Naive thymus-derived CD4-positive, alpha-beta T cell (primary cell): ENCODE measurements around the gene SERPINA4. TPM values are rescaled to one million over a fixed set of nuclear protein-coding genes. Genes with fewer than 3 reads are reported as not detected.

Experiments used
- ATAC-seq: fragments of 150-1000 bp; cut with Tn5 transposase; 2 replicates; pipeline ENCODE4 v1.10.0; 2021; ENCODE audit warnings: mild to moderate bottlenecking, moderate library complexity
- CTCF ChIA-PET: fragments of 350-600 bp; sonication (Branson Sonifier 250); formaldehyde crosslinking; loops from one replicate; lab custom pipeline; 2021; ENCODE audit warnings: antibody characterized with exemption; lab: Charles Lee
- POLR2A ChIA-PET: fragments of 350-600 bp; sonication (Branson Sonifier 250); formaldehyde crosslinking; loops from one replicate; lab custom pipeline; 2021; ENCODE audit warnings: antibody characterized with exemption, inconsistent platforms; lab: Charles Lee
- DNase-seq, 9 donors: peaks; one replicate each; pipeline versions ENCODE4 v3.0.0 to v3.0.0-alpha.2; 2020 to 2022; ENCODE audit warnings: mixed read lengths in 1 of 9
- H3K27ac ChIP-seq: one replicate; pipeline ENCODE4 v1.7.0; 2013; ENCODE audit warnings: mild to moderate bottlenecking, low read depth, low read length, moderate library complexity
- H3K27me3 ChIP-seq, 2 donors: one replicate each; pipeline ENCODE4 v1.7.0; 2013; ENCODE audit warnings: low read length in 2 of 2, mild to moderate bottlenecking in 2 of 2, moderate library complexity in 2 of 2; ENCODE audit not compliant: control insufficient read depth in 2 of 2, insufficient read depth in 2 of 2
- H3K36me3 ChIP-seq, 3 experiments: 1 replicate in 2 of 3; 2 replicates in 1 of 3; pipeline ENCODE4 v1.7.0; 2013; ENCODE audit warnings: low read length in 3 of 3, mild to moderate bottlenecking in 3 of 3, moderate library complexity in 1 of 3; ENCODE audit not compliant: insufficient read depth in 3 of 3, control insufficient read depth in 2 of 3
- H3K4me1 ChIP-seq, 2 donors: one replicate each; pipeline ENCODE4 v1.7.0; 2013; ENCODE audit warnings: low read length in 2 of 2, mild to moderate bottlenecking in 2 of 2, moderate library complexity in 1 of 2; ENCODE audit not compliant: control insufficient read depth in 2 of 2, insufficient read depth in 2 of 2
- H3K4me3 ChIP-seq: 2 replicates; pipeline ENCODE4 v1.7.0; 2013; ENCODE audit warnings: mild to moderate bottlenecking, low read length
- H3K9me3 ChIP-seq, 3 experiments: 1 replicate in 2 of 3; 2 replicates in 1 of 3; pipeline ENCODE4 v1.7.0; 2013; ENCODE audit warnings: low read length in 3 of 3; ENCODE audit not compliant: control insufficient read depth in 2 of 3
- H3K27ac Mint-ChIP-seq, 9 donors: one replicate each; pipeline ENCODE4 v1.8.0; 2020 to 2022; ENCODE audit warnings: mixed read lengths in 9 of 9, mild to moderate bottlenecking in 8 of 9, moderate library complexity in 5 of 9, inconsistent platforms in 2 of 9
- H3K27me3 Mint-ChIP-seq, 5 donors: one replicate each; pipeline ENCODE4 v1.8.0; 2021 to 2022; ENCODE audit warnings: mixed read lengths in 5 of 5, mild to moderate bottlenecking in 1 of 5
- H3K36me3 Mint-ChIP-seq, 5 donors: one replicate each; pipeline ENCODE4 v1.8.0; 2020 to 2022; ENCODE audit warnings: mixed read lengths in 5 of 5, mild to moderate bottlenecking in 3 of 5, inconsistent platforms in 1 of 5
- H3K4me1 Mint-ChIP-seq, 7 donors: one replicate each; pipeline ENCODE4 v1.8.0; 2020 to 2022; ENCODE audit warnings: mixed read lengths in 7 of 7, mild to moderate bottlenecking in 3 of 7, inconsistent platforms in 1 of 7
- H3K4me3 Mint-ChIP-seq, 10 donors: one replicate each; pipeline ENCODE4 v1.8.0; 2020 to 2022; ENCODE audit warnings: mild to moderate bottlenecking in 10 of 10, mixed read lengths in 10 of 10, moderate library complexity in 6 of 10, inconsistent platforms in 2 of 10
- H3K9me3 Mint-ChIP-seq, 11 donors: one replicate each; pipeline ENCODE4 v1.8.0; 2020 to 2022; ENCODE audit warnings: mixed read lengths in 11 of 11, mild to moderate bottlenecking in 4 of 11, inconsistent platforms in 1 of 11, moderate library complexity in 1 of 11
- intact Hi-C, 2 donors: fragments of 100-400 bp; cut with micrococcal nuclease; formaldehyde crosslinking; loops; one replicate each; pipeline ENCODE4 v1.15.1; 2023
- polyA plus RNA-seq, 2 donors: library from polyadenylated mRNA; unstranded; fragments of 300-500 nt; fragmentation: Illumina TruSeq; gene quantifications; one replicate each; pipeline ENCODE4 v1.2.3, GENCODE V29; 2021
- total RNA-seq, 6 experiments: library from RNA in 5 of 6; stranded (reverse) in 5 of 6; gene quantifications; 1 replicate in 5 of 6; 2 replicates in 1 of 6; pipeline ENCODE4 v1.2.3 and lab custom pipeline; 2021 to 2026

The SERPINA4 gene
- not detected for total RNA-seq
- polyA plus RNA-seq, result not detected
- total RNA-seq (lab: John Stamatoyannopoulos, UW), result not detected

- H3K4me3 Mint-ChIP-seq, result no peak within 1 kb of the TSS
- DNase-seq, result no peak
- H3K9me3 Mint-ChIP-seq, result peaks cover 0 to 13% (median 2%) of the 10 kb centered on the region in 11 donors
- ChIA-PET CTCF (interaction anchor here (0.6 to 1.0 kb wide), 2 partner anchors 12 to 17 kb away, joined by 3 read pairs; no protein-coding TSS in a partner anchor), POLR2A (no interaction called here)
- no peak within 1 kb of the TSS for H3K4me3 ChIP-seq
- no peaks in the 10 kb centered on the region for H3K9me3 ChIP-seq
- no peaks in the 10 kb centered on the region for H3K4me1 Mint-ChIP-seq
- ATAC-seq, result no peak
- H3K27ac Mint-ChIP-seq, result no peak within 1 kb of the TSS
- no peak within 1 kb of the TSS for H3K27ac ChIP-seq
- H3K4me1 ChIP-seq, result no peaks in the 10 kb centered on the region
- intact Hi-C loops, result no loop called here
- H3K27me3 Mint-ChIP-seq, result peaks cover 0 to 49% (median 20%) of the 10 kb centered on the region in 5 donors
- peaks cover 0 to 3% of the 10 kb centered on the region in 2 donors for H3K27me3 ChIP-seq
- no peaks in the 10 kb centered on the region for H3K36me3 Mint-ChIP-seq
- H3K36me3 ChIP-seq, result no peaks in the 10 kb centered on the region
Measured at GRCh38 chr14:94560751-94561655, at the start of gene SERPINA4. SERPINA4 (plus strand) TSS chr14:94561442; CDS start chr14:94563483, 2,041 bp downstream.

GRCh38 chr14:94514351-94514750 is 46.9 kb upstream of the SERPINA4 start:
- H3K4me3 ChIP-seq, result no peak overlapping the region
- no peaks in the 10 kb centered on the region for H3K4me1 ChIP-seq
- H3K4me3 Mint-ChIP-seq, result no peak overlapping the region
- no peaks in the 10 kb centered on the region for H3K9me3 ChIP-seq
- H3K36me3 Mint-ChIP-seq, result no peaks in the 10 kb centered on the region
- H3K27me3 ChIP-seq, result no peaks in the 10 kb centered on the region
- DNase-seq, result no peak
- POLR2A ChIA-PET, result no interaction called here
- no peaks in the 10 kb centered on the region for H3K36me3 ChIP-seq
- H3K9me3 Mint-ChIP-seq, result peaks cover 0 to 8% (median 5%) of the 10 kb centered on the region in 11 donors
- intact Hi-C loops, result no loop called here
- no peak for ATAC-seq
- no peak overlapping the region for H3K27ac Mint-ChIP-seq
- no peak overlapping the region for H3K27ac ChIP-seq
- peaks cover 0 to 30% (median 21%) of the 10 kb centered on the region in 5 donors for H3K27me3 Mint-ChIP-seq
- CTCF ChIA-PET, result no interaction called here
- no peaks in the 10 kb centered on the region for H3K4me1 Mint-ChIP-seq

GRCh38 chr14:94515426-94515825 is 45.8 kb upstream of the SERPINA4 start:
- Mint-ChIP-seq H3K36me3 (no peaks in the 10 kb centered on the region), H3K9me3 (peaks cover 0 to 14% (median 9%) of the 10 kb centered on the region in 11 donors), H3K27ac (no peak overlapping the region), H3K4me1 (no peaks in the 10 kb centered on the region), H3K4me3 (no peak overlapping the region), H3K27me3 (peaks cover 0 to 30% (median 21%) of the 10 kb centered on the region in 5 donors)
- ChIA-PET POLR2A (no interaction called here), CTCF (no interaction called here)
- Histone ChIP-seq H3K27me3 (no peaks in the 10 kb centered on the region), H3K4me3 (no peak overlapping the region), H3K9me3 (no peaks in the 10 kb centered on the region), H3K4me1 (no peaks in the 10 kb centered on the region), H3K27ac (no peak overlapping the region), H3K36me3 (no peaks in the 10 kb centered on the region)
- no peak for DNase-seq
- no peak for ATAC-seq
- intact Hi-C loops, result no loop called here

- Mint-ChIP-seq H3K27ac (no peak overlapping the region), H3K36me3 (no peaks in the 10 kb centered on the region), H3K4me1 (no peaks in the 10 kb centered on the region), H3K4me3 (no peak overlapping the region), H3K9me3 (peaks cover 0 to 14% (median 9%) of the 10 kb centered on the region in 11 donors), H3K27me3 (peaks cover 0 to 30% (median 20%) of the 10 kb centered on the region in 5 donors)
- Histone ChIP-seq H3K9me3 (no peaks in the 10 kb centered on the region), H3K36me3 (no peaks in the 10 kb centered on the region), H3K4me3 (no peak overlapping the region), H3K4me1 (no peaks in the 10 kb centered on the region), H3K27me3 (no peaks in the 10 kb centered on the region), H3K27ac (no peak overlapping the region)
- CTCF ChIA-PET, result no interaction called here
- no peak for DNase-seq
- POLR2A ChIA-PET, result no interaction called here
- no peak for ATAC-seq
- intact Hi-C loops, result no loop called here
Measured at GRCh38 chr14:94515856-94516255, 45.4 kb upstream of the SERPINA4 start.

GRCh38 chr14:94517248-94517640 is 44.0 kb upstream of the SERPINA4 start:
- H3K36me3 Mint-ChIP-seq, result no peaks in the 10 kb centered on the region
- Histone ChIP-seq H3K4me1 (no peaks in the 10 kb centered on the region), H3K27me3 (no peaks in the 10 kb centered on the region), H3K27ac (no peak overlapping the region), H3K36me3 (no peaks in the 10 kb centered on the region), H3K9me3 (no peaks in the 10 kb centered on the region), H3K4me3 (no peak overlapping the region)
- ChIA-PET CTCF (no interaction called here), POLR2A (no interaction called here)
- intact Hi-C loops, result no loop called here
- no peaks in the 10 kb centered on the region for H3K4me1 Mint-ChIP-seq
- ATAC-seq, result no peak
- peaks cover 0 to 38% (median 16%) of the 10 kb centered on the region in 5 donors for H3K27me3 Mint-ChIP-seq
- peaks cover 0 to 14% (median 9%) of the 10 kb centered on the region in 11 donors for H3K9me3 Mint-ChIP-seq
- no peak overlapping the region for H3K27ac Mint-ChIP-seq
- H3K4me3 Mint-ChIP-seq, result no peak overlapping the region
- DNase-seq, result no peak

GRCh38 chr14:94517641-94518257 is 43.5 kb upstream of the SERPINA4 start:
- ATAC-seq (no peak), DNase-seq (no peak)
- H3K9me3 ChIP-seq, result no peaks in the 10 kb centered on the region
- Mint-ChIP-seq H3K4me3 (no peak overlapping the region), H3K36me3 (no peaks in the 10 kb centered on the region), H3K9me3 (peaks cover 0 to 14% (median 9%) of the 10 kb centered on the region in 11 donors), H3K4me1 (no peaks in the 10 kb centered on the region), H3K27me3 (peaks cover 0 to 42% (median 16%) of the 10 kb centered on the region in 5 donors), H3K27ac (no peak overlapping the region)
- CTCF ChIA-PET, result no interaction called here
- intact Hi-C loops, result no loop called here
- POLR2A ChIA-PET, result no interaction called here
- no peaks in the 10 kb centered on the region for H3K36me3 ChIP-seq
- no peak overlapping the region for H3K27ac ChIP-seq
- H3K27me3 ChIP-seq, result no peaks in the 10 kb centered on the region
- no peak overlapping the region for H3K4me3 ChIP-seq
- no peaks in the 10 kb centered on the region for H3K4me1 ChIP-seq
